Measurements from ENCODE around the gene GALNT7. TPM values are rescaled to one million over a fixed set of nuclear protein-coding genes. Genes with fewer than 3 reads are reported as not detected.

Gene GALNT7
- total RNA-seq, 1 experiment from 2014 or later: 13.8 TPM

- Histone ChIP-seq H3K9me3 (ENCODE audit: low read length) (no peaks in the 10 kb centered on the region), H3K4me1 (ENCODE audit: insufficient read depth, low read length) (peaks cover 27% of the 10 kb centered on the region), H3K4me3 (ENCODE audit: low read length) (peak overlapping the region; percentile 93), H2AFZ (ENCODE audit: low read length) (peak overlapping the region; percentile 55), H3K36me3 (ENCODE audit: low read depth, low read length) (no peaks in the 10 kb centered on the region), H3K4me2 (ENCODE audit: low read length) (peak overlapping the region; percentile 99), H3K79me2 (ENCODE audit: low read length) (peaks cover 57% of the 10 kb centered on the region), H3F3A (ENCODE audit: low read length, unreplicated experiment) (no peaks in the 10 kb centered on the region), H4K20me1 (ENCODE audit: low read length) (peaks cover 10% of the 10 kb centered on the region), H3K9ac (ENCODE audit: low read length) (peak overlapping the region; percentile 78), H3K9me2 (replicated peaks; ENCODE audit: low read length) (no peaks in the 10 kb centered on the region), H3K27ac (ENCODE audit: low read length) (peak overlapping the region; percentile 59), H3K27me3 (ENCODE audit: low read length) (no peaks in the 10 kb centered on the region)
- ChIA-PET POLR2A (ENCODE audit: unreplicated experiment) (no interaction called here), CTCF (interaction anchor here (0.5 to 1.5 kb wide), 2 partner anchors 83 to 339 kb away, joined by 3 to 17 read pairs; no protein-coding TSS in a partner anchor)
- intact Hi-C loops (cut with micrococcal nuclease): loop anchor here (1.0 kb wide), 1 partner anchor 131 kb away; no protein-coding TSS in a partner anchor
- no TSS peak for BruUV-seq (replicated peaks)
- TF ChIP-seq CTCF (conservative IDR thresholded peaks at IDR 0.05; ENCODE audit: low read depth, low read length): no peak
- no peak for TF ChIP-seq EZH2 (IDR thresholded peaks at IDR 0.05; ENCODE audit: low read length, unreplicated experiment)
- TF ChIP-seq EZH2phosphoT487 (IDR thresholded peaks at IDR 0.05; ENCODE audit: borderline replicate concordance, low read length): no peak
- peak; percentile 20 for DNase-seq
- peak; percentile 40 for ATAC-seq
These were observed 994 bp downstream of the GALNT7 start for GRCh38 chr4:173169428-173170181.

GRCh38 chr4:173170182-173170778, 1.7 kb downstream of the GALNT7 start:
- peak overlapping the region; percentile 55 for H2AFZ ChIP-seq (ENCODE audit: low read length)
- peaks cover 32% of the 10 kb centered on the region for H3K4me1 ChIP-seq (ENCODE audit: insufficient read depth, low read length)
- H3K9me2 ChIP-seq (replicated peaks; ENCODE audit: low read length): no peaks in the 10 kb centered on the region
- TSS peak; percentile 44 for BruUV-seq (replicated peaks)
- ATAC-seq: no peak; the same call in 1 of the 2 replicates
- H3K36me3 ChIP-seq (ENCODE audit: low read depth, low read length): no peaks in the 10 kb centered on the region
- H3K27me3 ChIP-seq (ENCODE audit: low read length): no peaks in the 10 kb centered on the region
- DNase-seq: peak; percentile 36
- intact Hi-C loops (cut with micrococcal nuclease): loop anchor here (1.0 kb wide), 1 partner anchor 132 kb away; no protein-coding TSS in a partner anchor
- H3K4me3 ChIP-seq (ENCODE audit: low read length): peak overlapping the region; percentile 93
- no peaks in the 10 kb centered on the region for H3K9me3 ChIP-seq (ENCODE audit: low read length)
- no peaks in the 10 kb centered on the region for H3F3A ChIP-seq (ENCODE audit: low read length, unreplicated experiment)
- ChIA-PET POLR2A (ENCODE audit: unreplicated experiment) (interaction anchor here (0.7 kb wide), 1 partner anchor 16 kb away, joined by 3 read pairs; no protein-coding TSS in a partner anchor), CTCF (interaction anchor here (0.5 to 1.5 kb wide), 4 partner anchors 82 to 340 kb away, joined by 3 to 17 read pairs (median 6); no protein-coding TSS in a partner anchor)
- TF ChIP-seq CTCF (conservative IDR thresholded peaks at IDR 0.05; ENCODE audit: low read depth, low read length) (no peak), EZH2phosphoT487 (IDR thresholded peaks at IDR 0.05; ENCODE audit: borderline replicate concordance, low read length) (no peak), EZH2 (IDR thresholded peaks at IDR 0.05; ENCODE audit: low read length, unreplicated experiment) (no peak)
- H3K27ac ChIP-seq (ENCODE audit: low read length): peak overlapping the region; percentile 59
- peaks cover 10% of the 10 kb centered on the region for H4K20me1 ChIP-seq (ENCODE audit: low read length)
- H3K79me2 ChIP-seq (ENCODE audit: low read length): peaks cover 63% of the 10 kb centered on the region
- H3K4me2 ChIP-seq (ENCODE audit: low read length): peak overlapping the region; percentile 99
- peak overlapping the region; percentile 78 for H3K9ac ChIP-seq (ENCODE audit: low read length)

All from PC-3 (cell line).